H9 (cell line): ENCODE measurements around the gene AXIN1. TPM values are rescaled to one million over a fixed set of nuclear protein-coding genes. Genes with fewer than 3 reads are reported as not detected.

Source experiments
- DNase-seq: peaks from one replicate; pipeline ENCODE4 v3.0.0-alpha.2; 2017
- H2AFZ ChIP-seq: one replicate; pipeline ENCODE4 v1.6.1; 2013; ENCODE audit warnings: mild to moderate bottlenecking, low read length, control low read depth, moderate library complexity
- H2AK5ac ChIP-seq: 2 replicates; pipeline ENCODE4 v1.6.1; 2013; ENCODE audit warnings: low read length, control low read depth, mixed read lengths; ENCODE audit not compliant: insufficient read length
- H2BK120ac ChIP-seq: one replicate; pipeline ENCODE4 v1.6.1; 2013; ENCODE audit warnings: low read depth, mild to moderate bottlenecking, low read length, control low read depth, inconsistent platforms; ENCODE audit not compliant: poor library complexity, severe bottlenecking
- H2BK12ac ChIP-seq: 2 replicates; pipeline ENCODE4 v1.6.1; 2013; ENCODE audit warnings: low read length, control low read depth, mixed read lengths, low read depth; ENCODE audit not compliant: insufficient read length
- H2BK15ac ChIP-seq: 2 replicates; pipeline ENCODE4 v1.6.1; 2013; ENCODE audit warnings: low read depth, low read length, control low read depth
- H2BK20ac ChIP-seq: one replicate; pipeline ENCODE4 v1.6.1; 2013; ENCODE audit warnings: low read depth, mild to moderate bottlenecking, low read length, control low read depth, inconsistent platforms; ENCODE audit not compliant: poor library complexity, severe bottlenecking
- H2BK5ac ChIP-seq: 2 replicates; pipeline ENCODE4 v1.6.1; 2013; ENCODE audit warnings: low read length, control low read depth, mixed read lengths; ENCODE audit not compliant: insufficient read length
- H3K14ac ChIP-seq: 2 replicates; pipeline ENCODE4 v1.6.1; 2013; ENCODE audit warnings: low read length, control low read depth; ENCODE audit not compliant: insufficient read depth
- H3K18ac ChIP-seq: 2 replicates; pipeline ENCODE4 v1.6.1; 2013; ENCODE audit warnings: low read depth, mild to moderate bottlenecking, mixed read lengths, low read length, control low read depth; ENCODE audit not compliant: insufficient read length
- H3K23ac ChIP-seq: 2 replicates; pipeline ENCODE4 v1.6.1; 2013; ENCODE audit warnings: low read length, control low read depth, mixed read lengths, low read depth; ENCODE audit not compliant: insufficient read length
- H3K23me2 ChIP-seq: 2 replicates; pipeline ENCODE4 v1.6.1; 2013; ENCODE audit warnings: low read depth, mild to moderate bottlenecking, mixed read lengths, low read length, control low read depth; ENCODE audit not compliant: insufficient read length, poor library complexity, severe bottlenecking
- H3K27ac ChIP-seq: 2 replicates; pipeline ENCODE4 v1.5.1; 2013; ENCODE audit warnings: low read length, control low read depth, mixed read lengths, low read depth; ENCODE audit not compliant: insufficient read length
- H3K27me3 ChIP-seq: 2 replicates; pipeline ENCODE4 v1.6.1; 2013; ENCODE audit warnings: low read length, control low read depth, inconsistent platforms; ENCODE audit not compliant: insufficient read depth
- H3K4ac ChIP-seq: 2 replicates; pipeline ENCODE4 v1.6.1; 2013; ENCODE audit warnings: low read depth, mild to moderate bottlenecking, control low read depth, inconsistent platforms, low read length, moderate library complexity
- H3K4me1 ChIP-seq: 2 replicates; pipeline ENCODE4 v1.6.1; 2013; ENCODE audit warnings: low read length, control low read depth, inconsistent platforms; ENCODE audit not compliant: insufficient read depth
- H3K4me2 ChIP-seq: 2 replicates; pipeline ENCODE4 v1.6.1; 2013; ENCODE audit warnings: low read length, control low read depth, mixed read lengths; ENCODE audit not compliant: insufficient read length, insufficient read depth
- H3K56ac ChIP-seq: 2 replicates; pipeline ENCODE4 v1.6.1; 2013; ENCODE audit warnings: low read depth, mild to moderate bottlenecking, mixed read lengths, low read length, control low read depth; ENCODE audit not compliant: insufficient read length
- H3K79me1 ChIP-seq: 2 replicates; pipeline ENCODE4 v1.6.1; 2013; ENCODE audit warnings: low read depth, mild to moderate bottlenecking, moderate library complexity, low read length, control low read depth, inconsistent platforms; ENCODE audit not compliant: insufficient read depth, poor library complexity, severe bottlenecking
- H3K79me2 ChIP-seq: 2 replicates; pipeline ENCODE4 v1.6.1; 2013; ENCODE audit warnings: low read length, control low read depth, inconsistent platforms; ENCODE audit not compliant: insufficient read depth
- H3K9ac ChIP-seq: 2 replicates; pipeline ENCODE4 v1.6.1; 2013; ENCODE audit warnings: low read length, control low read depth, mixed read lengths; ENCODE audit not compliant: insufficient read length; ENCODE audit errors: extremely low read depth
- H3K9me3 ChIP-seq: one replicate; pipeline ENCODE4 v1.6.1; 2013; ENCODE audit warnings: low read depth, low read length, inconsistent platforms; ENCODE audit not compliant: control insufficient read depth
- H3T11ph ChIP-seq: one replicate; pipeline ENCODE4 v1.6.1; 2013; ENCODE audit warnings: mild to moderate bottlenecking, low read length, control low read depth, inconsistent platforms
- H4K20me1 ChIP-seq: one replicate; pipeline ENCODE4 v1.6.1; 2013; ENCODE audit not compliant: control insufficient read depth, insufficient read length, insufficient read depth
- H4K5ac ChIP-seq: 2 replicates; pipeline ENCODE4 v1.6.1; 2013; ENCODE audit warnings: low read depth, mild to moderate bottlenecking, mixed read lengths, low read length, control low read depth; ENCODE audit not compliant: insufficient read length
- H4K8ac ChIP-seq: replicated peaks from 2 replicates; pipeline ENCODE4 v1.6.1; 2013; ENCODE audit warnings: low read length, control low read depth, mixed read lengths, low read depth; ENCODE audit not compliant: insufficient read length
- H4K91ac ChIP-seq: 2 replicates; pipeline ENCODE4 v1.6.1; 2013; ENCODE audit warnings: low read depth, mild to moderate bottlenecking, moderate library complexity, mixed read lengths, low read length, control low read depth; ENCODE audit not compliant: insufficient read length
- H3K27ac Mint-ChIP-seq, 3 experiments: 2 replicates in 2 of 3; 3 replicates in 1 of 3; pipeline ENCODE4 v1.8.0; 2020 to 2021; ENCODE audit warnings: mixed read lengths in 3 of 3, mild to moderate bottlenecking in 1 of 3, moderate library complexity in 1 of 3
- H3K27me3 Mint-ChIP-seq: 2 replicates; pipeline ENCODE4 v1.8.0; 2021; ENCODE audit warnings: low read depth, mild to moderate bottlenecking, moderate library complexity, mixed read lengths
- H3K36me3 Mint-ChIP-seq, 3 experiments: 2 replicates in 2 of 3; 3 replicates in 1 of 3; pipeline ENCODE4 v1.8.0; 2020 to 2021; ENCODE audit warnings: low read depth in 3 of 3, mixed read lengths in 3 of 3; ENCODE audit not compliant: insufficient read depth in 1 of 3
- H3K4me1 Mint-ChIP-seq, 2 experiments: 2 replicates each; pipeline ENCODE4 v1.8.0; 2020; ENCODE audit warnings: mixed read lengths in 2 of 2
- H3K4me3 Mint-ChIP-seq, 2 experiments: 2 replicates in 1 of 2; 3 replicates in 1 of 2; pipeline ENCODE4 v1.8.0; 2020 to 2021; ENCODE audit warnings: mild to moderate bottlenecking in 2 of 2, mixed read lengths in 2 of 2, moderate library complexity in 1 of 2
- H3K9me3 Mint-ChIP-seq, 2 experiments: 2 replicates in 1 of 2; 3 replicates in 1 of 2; pipeline ENCODE4 v1.8.0; 2020; ENCODE audit warnings: mild to moderate bottlenecking in 2 of 2, mixed read lengths in 2 of 2, moderate library complexity in 1 of 2
- CTCF ChIP-seq: fragments of 200-600 bp; sonication (generic); conservative IDR thresholded peaks from 3 replicates; pipeline ENCODE4 v1.8.0; 2021; ENCODE audit warnings: antibody characterized with exemption, mild to moderate bottlenecking
- WGBS: extraction: QIAGEN DNeasy Blood & Tissue Kit; methylation state at CpG from one replicate; pipeline ENCODE4 v1.1.7; 2013; ENCODE audit warnings: missing lambda C conversion rate, low lambda C conversion rate, mixed read lengths; ENCODE audit not compliant: insufficient read length; ENCODE audit errors: extremely low coverage; 5-methylcytosine and 5-hydroxymethylcytosine counted together
- total RNA-seq: library from RNA; stranded (reverse); gene quantifications from 2 replicates; pipeline ENCODE4 v1.2.1, GENCODE V29; 2021

The AXIN1 gene
- total RNA-seq, 1 experiment from 2014 or later, result 50.9 TPM

- no peaks in the 10 kb centered on the region for H3K27me3 ChIP-seq
- TF ChIP-seq CTCF, result peak; percentile 27; the same call in 2 of the 3 replicates
- H3K4me1 ChIP-seq, result peaks cover 2% of the 10 kb centered on the region; the same call in 1 of the 2 replicates
- peaks cover 2% of the 10 kb centered on the region for H4K20me1 ChIP-seq
- H4K8ac ChIP-seq, result no peak overlapping the region
- H2AK5ac ChIP-seq, result no peak overlapping the region
- H3K56ac ChIP-seq, result no peak overlapping the region
- Mint-ChIP-seq H3K36me3 (peaks cover 15 to 23% (median 22%) of the 10 kb centered on the region in 3 experiments), H3K27me3 (no peaks in the 10 kb centered on the region), H3K4me3 (peak overlapping the region; percentile 51 to 71), H3K9me3 (peaks cover 0 to 2% of the 10 kb centered on the region in 2 experiments; a peak in 2 of 5 replicates), H3K4me1 (peaks cover 22 to 24% of the 10 kb centered on the region in 2 experiments), H3K27ac (peak overlapping the region in 1 of 3 experiments; percentile 91; a peak in 2 of 7 replicates)
- no peak overlapping the region for H3K27ac ChIP-seq
- no peak overlapping the region for H2BK120ac ChIP-seq
- no peak overlapping the region for H3K4ac ChIP-seq
- H3K79me1 ChIP-seq, result no peaks in the 10 kb centered on the region
- no peak overlapping the region for H3K9ac ChIP-seq
- WGBS, result no CpG with 5 or more reads among the region's 24 CpGs
- H3K79me2 ChIP-seq, result no peaks in the 10 kb centered on the region
- H3K14ac ChIP-seq, result no peak overlapping the region
- DNase-seq, result peak; percentile 73
- peak overlapping the region; percentile 6 for H3K4me2 ChIP-seq
- H2BK15ac ChIP-seq, result no peak overlapping the region
- H2BK5ac ChIP-seq, result no peak overlapping the region
- no peak overlapping the region for H2BK20ac ChIP-seq
- no peaks in the 10 kb centered on the region for H3K9me3 ChIP-seq
- no peak overlapping the region for H2BK12ac ChIP-seq
- H3K18ac ChIP-seq, result no peak overlapping the region
- no peak overlapping the region for H4K5ac ChIP-seq
- H2AFZ ChIP-seq, result no peak overlapping the region
- H4K91ac ChIP-seq, result no peak overlapping the region
- H3K23me2 ChIP-seq, result no peaks in the 10 kb centered on the region
- H3T11ph ChIP-seq, result no peak overlapping the region
- H3K23ac ChIP-seq, result no peak overlapping the region
Observed at GRCh38 chr16:398561-399339, 46.2 kb upstream of the AXIN1 start.
